ENCODE data around the gene RUFY1.

RUFY1 gene

GRCh38 chr5:179603308-179603707, 53.0 kb downstream of the RUFY1 start:
- DNase-seq (ENCODE audit: low read depth in 2 of 2): no peak

- DNase-seq (ENCODE audit: low read depth in 2 of 2): no peak
Measured at GRCh38 chr5:179605026-179605833, 54.9 kb downstream of the RUFY1 start.

GRCh38 chr5:179606071-179606909, 55.9 kb downstream of the RUFY1 start:
- no peak for DNase-seq (ENCODE audit: low read depth in 2 of 2)

- no peak for DNase-seq (ENCODE audit: low read depth in 2 of 2)
Measured at GRCh38 chr5:179606910-179607159, 56.5 kb downstream of the RUFY1 start.

DNA sequence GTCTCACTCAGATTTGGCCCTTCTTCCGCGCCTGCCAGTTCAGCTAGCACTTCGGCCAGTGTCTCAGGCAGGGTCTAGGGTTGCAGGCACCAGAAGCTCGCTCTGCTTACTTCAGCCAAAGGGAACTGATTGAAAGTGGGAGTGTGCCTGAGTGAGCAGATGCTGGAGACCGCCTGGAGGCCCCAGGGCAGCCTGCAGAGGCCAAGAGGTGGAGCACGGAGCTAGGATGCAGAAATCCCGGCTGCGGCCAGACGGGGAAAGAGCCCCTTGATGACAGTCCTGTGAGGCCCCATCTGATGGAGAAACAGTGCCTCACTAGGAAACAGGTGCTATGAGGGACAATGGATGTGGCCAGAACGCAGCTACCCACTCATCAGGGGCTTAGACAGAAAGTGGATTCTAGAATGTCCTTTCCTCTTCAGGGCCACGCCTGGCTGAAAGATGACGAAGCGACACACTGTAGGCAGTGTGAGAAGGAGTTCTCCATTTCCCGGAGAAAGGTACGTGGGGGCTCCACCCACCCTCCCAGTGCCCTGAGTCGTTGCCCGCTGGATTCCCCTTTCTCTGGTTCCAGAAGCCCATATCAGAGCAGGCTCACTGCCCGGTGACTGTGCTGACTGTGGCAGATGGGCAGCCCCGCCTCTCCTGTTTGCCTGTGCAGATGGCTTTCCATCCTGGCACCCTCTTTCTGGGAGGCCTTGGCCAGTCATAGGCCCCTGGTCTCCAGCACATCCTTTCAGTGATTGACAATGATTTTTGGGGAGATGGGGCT, 57.0 kb downstream of the RUFY1 start:
- DNase-seq (ENCODE audit: low read depth in 2 of 2): no peak

GRCh38 chr5:179608131-179608581, 57.8 kb downstream of the RUFY1 start:
- DNase-seq (ENCODE audit: low read depth in 2 of 2): no peak

GRCh38 chr5:179609834-179610108, 59.4 kb downstream of the RUFY1 start:
- no peak for DNase-seq (ENCODE audit: low read depth in 2 of 2)

DNA sequence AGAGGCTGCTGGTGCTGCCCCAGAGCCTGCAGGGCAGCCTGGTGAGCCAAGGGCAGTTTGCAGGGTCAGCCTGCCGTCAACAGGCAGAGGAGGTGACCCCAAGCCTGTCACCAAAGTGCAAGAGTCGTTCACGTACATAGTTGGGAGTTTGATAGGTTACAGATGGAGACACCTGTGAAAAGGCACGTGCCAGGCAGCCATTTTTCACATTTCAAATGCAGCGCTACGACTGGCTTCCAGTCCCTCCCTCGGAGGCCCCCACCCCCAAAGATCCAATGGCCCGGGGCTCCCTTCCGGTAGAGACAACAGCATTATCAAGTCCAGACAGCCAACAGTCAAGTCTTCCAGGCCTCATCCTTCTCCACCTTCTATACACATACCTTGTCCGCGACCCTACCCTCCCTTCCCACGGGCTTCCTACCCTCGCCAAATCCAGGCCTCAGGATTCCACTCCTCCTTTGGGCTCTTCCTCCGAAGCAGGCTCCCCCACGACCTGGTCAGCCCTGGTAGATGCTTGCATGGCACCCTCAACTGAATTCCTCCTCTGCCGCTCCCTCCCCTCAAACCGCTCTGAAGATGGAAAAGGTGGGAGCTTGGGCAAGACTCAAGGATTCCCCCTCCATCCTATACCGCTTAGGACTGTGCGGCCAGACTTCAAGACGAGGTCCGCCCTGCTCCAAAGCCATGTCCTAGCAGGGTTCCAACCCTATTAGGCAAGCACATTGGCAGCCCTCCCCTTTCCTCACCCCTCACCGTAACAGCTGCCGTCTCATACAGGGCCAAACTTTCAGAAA, 60.0 kb downstream of the RUFY1 start:
- no peak for DNase-seq (ENCODE audit: low read depth in 2 of 2)

GRCh38 chr5:179610903-179611265, 60.5 kb downstream of the RUFY1 start:
- no peak for DNase-seq (ENCODE audit: low read depth in 2 of 2)

- no peak for DNase-seq (ENCODE audit: low read depth in 2 of 2)
Measured at GRCh38 chr5:179612577-179613459, 62.5 kb downstream of the RUFY1 start.

- no peak for DNase-seq (ENCODE audit: low read depth in 2 of 2)
Measured at GRCh38 chr5:179613460-179614071, 63.2 kb downstream of the RUFY1 start.

DNA sequence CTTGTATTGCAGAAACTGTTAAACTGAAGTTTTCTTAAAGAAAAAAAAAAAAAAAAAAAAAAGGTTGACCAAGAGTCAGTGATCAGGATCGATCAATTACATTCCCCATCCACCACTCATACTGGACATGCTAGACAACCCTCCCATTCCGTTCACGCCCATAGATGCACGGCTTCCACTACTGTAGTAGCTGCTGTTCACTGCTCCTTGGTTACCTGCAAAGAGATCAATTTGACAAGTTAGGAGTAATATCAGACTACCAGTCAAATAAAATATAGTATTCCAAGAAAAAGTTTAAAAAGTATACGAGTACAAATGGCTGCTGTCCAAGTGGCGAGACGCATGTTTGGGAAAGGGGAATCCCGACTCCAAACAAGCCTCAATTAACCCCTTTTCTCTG, 64.4 kb downstream of the RUFY1 start:
- no peak for DNase-seq (ENCODE audit: low read depth in 2 of 2)

DNA sequence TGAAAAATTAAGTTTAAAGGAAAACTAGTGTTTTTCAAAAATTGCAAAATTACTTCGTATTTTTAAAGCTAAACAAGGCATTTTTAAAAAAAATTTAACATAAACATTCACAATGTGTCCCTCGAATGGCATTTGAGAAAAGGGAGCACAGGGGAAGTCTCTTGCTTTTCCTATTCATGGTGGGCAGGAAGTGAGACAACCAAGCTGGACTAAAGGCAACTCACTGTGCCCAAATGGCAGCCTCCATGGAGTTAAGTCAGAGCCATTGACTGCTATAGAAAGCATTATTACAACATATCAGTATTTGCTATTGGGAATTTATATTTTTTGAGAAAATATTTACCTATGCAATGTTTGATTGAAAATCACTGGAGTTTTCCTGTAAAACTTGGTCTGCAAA, 64.8 kb downstream of the RUFY1 start:
- no peak for DNase-seq (ENCODE audit: low read depth in 2 of 2)

GRCh38 chr5:179616002-179616594, 65.7 kb downstream of the RUFY1 start:
- DNase-seq (ENCODE audit: low read depth in 2 of 2): no peak

DNA sequence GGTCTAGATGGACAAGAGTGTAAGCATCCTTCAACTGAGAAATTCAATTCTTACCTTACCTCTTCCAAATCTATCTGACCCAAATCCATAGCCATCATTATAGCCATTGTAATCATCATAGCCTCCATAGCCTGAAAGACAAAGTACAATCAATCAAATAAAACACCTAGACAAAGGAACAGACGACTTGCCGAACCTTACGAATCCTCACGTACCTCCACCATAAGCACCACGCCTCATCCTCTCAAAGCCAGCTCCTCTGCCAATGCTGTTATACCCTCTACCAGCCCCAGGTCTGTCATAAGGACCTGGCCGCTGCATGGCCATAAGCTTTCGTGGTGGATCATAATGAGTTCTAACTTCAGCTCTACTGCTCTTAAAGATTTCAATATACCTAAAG, 67.6 kb downstream of the RUFY1 start:
- no peak for DNase-seq (ENCODE audit: low read depth in 2 of 2)

- DNase-seq (ENCODE audit: low read depth in 2 of 2): no peak
Measured at GRCh38 chr5:179618923-179619554, 68.7 kb downstream of the RUFY1 start.

- DNase-seq (ENCODE audit: low read depth in 2 of 2): no peak
Measured at GRCh38 chr5:179619776-179620175, 69.4 kb downstream of the RUFY1 start.

DNA sequence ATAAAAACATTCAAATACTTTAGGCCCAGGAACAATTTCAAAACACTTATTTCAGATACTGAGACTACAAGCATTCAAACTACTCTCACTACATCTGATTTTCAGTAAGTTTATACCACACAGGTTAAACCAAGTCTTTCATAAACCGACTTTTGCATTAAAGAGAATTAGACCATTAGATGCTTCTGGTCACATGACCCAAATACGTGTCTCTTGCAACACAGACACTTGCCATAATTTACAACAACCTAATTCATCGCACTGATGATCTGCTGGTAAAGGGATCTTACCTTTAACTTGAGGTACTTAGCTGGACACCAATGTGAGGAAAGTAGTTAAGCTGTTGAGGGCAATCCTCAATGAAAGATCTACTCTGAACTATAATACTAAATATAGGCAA, 69.9 kb downstream of the RUFY1 start:
- no peak for DNase-seq (ENCODE audit: low read depth in 2 of 2)

- no peak for DNase-seq (ENCODE audit: low read depth in 2 of 2)
Measured at GRCh38 chr5:179620703-179621350, 70.5 kb downstream of the RUFY1 start.

Measured in fibroblast of skin of left biceps (primary cell).